SK-N-SH (cell line): ENCODE results near the gene SCARF1. TPM values are rescaled to one million over a fixed set of nuclear protein-coding genes. Genes with fewer than 3 reads are reported as not detected.
"Not testable (repeated sequence)": the region's sequence is repeated elsewhere in the genome, so short reads cannot be mapped to it uniquely, and the experiment has no call there.

Experiments
- CTCF ChIA-PET: fragments of 300-600, 350-600 bp; formaldehyde crosslinking; extraction: SDS; loops from one replicate; lab custom pipeline; 2021; lab: Yijun Ruan, JAX
- POLR2A ChIA-PET: fragments of 350-600 bp; sonication (Branson Sonifier 250); formaldehyde crosslinking; extraction: SDS; loops from one replicate; lab custom pipeline; 2020; ENCODE audit warnings: antibody characterized with exemption, inconsistent platforms; lab: Yijun Ruan, JAX
- DNase-seq: peaks from one replicate; pipeline ENCODE4 v3.0.0; 2012
- H2AFZ ChIP-seq: fragments of 200-600 bp; sonication (generic); 2 replicates; pipeline ENCODE4 v1.8.1; 2016; ENCODE audit warnings: antibody characterized with exemption, mild to moderate bottlenecking, low read depth
- H3F3A ChIP-seq: fragments of 200-600 bp; sonication (generic); replicated peaks from 2 replicates; pipeline ENCODE3; 2016; ENCODE audit warnings: antibody characterized with exemption, mild to moderate bottlenecking; ENCODE audit not compliant: insufficient read depth
- H3K27ac ChIP-seq, 2 experiments: fragments of 200-500 bp in 1 of 2; fragments of 200-600 bp in 1 of 2; sonication (Bioruptor generic) in 1 of 2; sonication (generic), shearing (Covaris generic) in 1 of 2; 2 replicates each; pipeline versions ENCODE4 v1.5.1 to v1.6.1; 2014 to 2016; ENCODE audit warnings: low read depth in 2 of 2, inconsistent platforms in 1 of 2, low read length in 1 of 2, mild to moderate bottlenecking in 1 of 2, mixed read lengths in 1 of 2
- H3K27me3 ChIP-seq: fragments of 200-600 bp; sonication (generic), shearing (Covaris generic); 2 replicates; pipeline ENCODE4 v1.6.1; 2016; ENCODE audit warnings: mixed run types; ENCODE audit not compliant: insufficient read depth
- H3K36me3 ChIP-seq, 2 experiments: fragments of 200-500 bp in 1 of 2; fragments of 200-600 bp in 1 of 2; sonication (Bioruptor generic) in 1 of 2; sonication (generic) in 1 of 2; replicated peaks in 1 of 2; 2 replicates each; pipeline versions ENCODE3 to v1.5.1; 2014 to 2016; ENCODE audit warnings: low read length in 1 of 2, mild to moderate bottlenecking in 1 of 2; ENCODE audit not compliant: insufficient read depth in 2 of 2, control insufficient read depth in 1 of 2
- H3K4me1 ChIP-seq, 2 experiments: fragments of 200-500 bp in 1 of 2; fragments of 200-600 bp in 1 of 2; sonication (Bioruptor generic) in 1 of 2; sonication (generic), shearing (Covaris generic) in 1 of 2; 2 replicates each; pipeline versions ENCODE4 v1.5.1 to v1.6.1; 2014 to 2016; ENCODE audit warnings: low read depth in 1 of 2, low read length in 1 of 2, mixed run types in 1 of 2; ENCODE audit not compliant: insufficient read depth in 2 of 2, control insufficient read depth in 1 of 2
- H3K4me2 ChIP-seq: fragments of 200-600 bp; sonication (generic), shearing (Covaris generic); 2 replicates; pipeline ENCODE4 v1.6.1; 2017; ENCODE audit warnings: mixed run types
- H3K4me3 ChIP-seq, 2 experiments: fragments of 200-500 bp in 1 of 2; fragments of 200-600 bp in 1 of 2; sonication (Bioruptor generic) in 1 of 2; sonication (generic), shearing (Covaris generic) in 1 of 2; 2 replicates each; pipeline versions ENCODE4 v1.5.1 to v1.8.1; 2014 to 2016; ENCODE audit warnings: low read depth in 2 of 2, inconsistent platforms in 1 of 2, low read length in 1 of 2, mild to moderate bottlenecking in 1 of 2, mixed read lengths in 1 of 2, moderate library complexity in 1 of 2
- H3K79me2 ChIP-seq: fragments of 200-600 bp; sonication (generic); 2 replicates; pipeline ENCODE4 v1.8.1; 2017; ENCODE audit warnings: mild to moderate bottlenecking; ENCODE audit not compliant: insufficient read depth
- H3K9ac ChIP-seq: fragments of 200-600 bp; sonication (generic); 2 replicates; pipeline ENCODE4 v1.6.1; 2017; ENCODE audit warnings: mixed run types
- H3K9me2 ChIP-seq: fragments of 200-600 bp; sonication (generic); 2 replicates; pipeline ENCODE4 v1.6.1; 2017; ENCODE audit warnings: mixed run types
- H3K9me3 ChIP-seq: fragments of 200-600 bp; sonication (generic); 2 replicates; pipeline ENCODE4 v1.6.1; 2017; ENCODE audit warnings: mixed run types, mild to moderate bottlenecking, moderate library complexity
- H4K20me1 ChIP-seq: fragments of 200-600 bp; sonication (generic); 2 replicates; pipeline ENCODE4 v1.6.1; 2017; ENCODE audit warnings: mild to moderate bottlenecking, mixed run types; ENCODE audit not compliant: insufficient read depth
- EP300 ChIP-seq, 2 experiments: IDR thresholded peaks; 2 replicates each; pipeline versions ENCODE4 v1.4.0 to v1.6.1; 2012; ENCODE audit warnings: borderline replicate concordance in 1 of 2, low read depth in 1 of 2, low read length in 1 of 2
- FOXM1 ChIP-seq: IDR thresholded peaks from 2 replicates; pipeline ENCODE4 v1.4.0; 2012; ENCODE audit warnings: low read depth, mild to moderate bottlenecking
- GATA2 ChIP-seq: sonication (generic); formaldehyde crosslinking; IDR thresholded peaks from 2 replicates; pipeline ENCODE4 v1.5.0; 2020; ENCODE audit warnings: mild to moderate bottlenecking, missing genetic modification reagents
- MXI1 ChIP-seq: IDR thresholded peaks from 2 replicates; pipeline ENCODE4 v1.6.1; 2012; ENCODE audit warnings: mild to moderate bottlenecking, low read depth, low read length, improper control_type of control experiment
- POLR2AphosphoS5 ChIP-seq: IDR thresholded peaks from 2 replicates; pipeline ENCODE4 v1.6.1; 2012; ENCODE audit warnings: low read depth, low read length
- RAD21 ChIP-seq: IDR thresholded peaks from 2 replicates; pipeline ENCODE4 v1.6.1; 2012; ENCODE audit warnings: mild to moderate bottlenecking, low read length
- YY1 ChIP-seq: IDR thresholded peaks from 2 replicates; pipeline ENCODE4 v1.4.0; 2012; ENCODE audit warnings: low read depth, mild to moderate bottlenecking
- WGBS: methylation state at CpG from one replicate; pipeline ENCODE4 v1.1.6; 2017; ENCODE audit warnings: low lambda C conversion rate; 5-methylcytosine and 5-hydroxymethylcytosine counted together
- polyA plus RNA-seq, 3 experiments: library from polyadenylated mRNA; depleted of rRNA; stranded (reverse); fragments of >200 nt; gene quantifications; 2 replicates each; pipeline ENCODE4 v1.2.3, GENCODE V29; 2012
- TF ChIP-seq, protein P1 (sequence below): fragments of 200-600 bp; sonication (generic); IDR thresholded peaks from 2 replicates; pipeline ENCODE4 v1.6.1; 2017; ENCODE audit warnings: antibody characterized with exemption, mild to moderate bottlenecking, moderate library complexity
- TF ChIP-seq, protein P2 (sequence below): IDR thresholded peaks from 2 replicates; pipeline ENCODE4 v1.4.0; 2012; ENCODE audit warnings: low read depth, borderline replicate concordance
- TF ChIP-seq, protein P3 (sequence below): IDR thresholded peaks from 2 replicates; pipeline ENCODE4 v1.4.0; 2012; ENCODE audit warnings: low read depth, borderline replicate concordance

Gene SCARF1
- polyA plus RNA-seq, 1 of the 3 experiments (the other 2 are of a cell fraction), result 0.39 TPM

DNA sequence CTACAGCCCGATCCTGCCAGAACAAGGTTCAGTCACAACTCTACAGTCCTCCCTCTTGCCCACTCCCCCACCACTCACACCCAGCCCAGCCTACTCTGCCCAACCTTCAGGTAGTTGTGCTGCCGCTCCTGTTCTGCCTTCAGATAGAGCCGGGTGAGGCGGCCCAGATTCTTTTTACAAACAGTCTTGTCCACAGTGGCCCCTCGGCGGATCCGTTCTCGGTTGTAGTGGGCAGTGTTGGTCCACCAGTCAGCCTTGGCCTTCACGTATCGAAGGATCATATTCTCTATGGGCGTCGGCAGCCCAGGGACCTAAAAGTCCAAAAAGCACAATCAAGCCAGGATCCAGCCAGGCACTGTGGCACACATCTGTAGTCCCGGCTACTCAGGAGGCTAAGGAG is 30.9 kb upstream of the SCARF1 start (continued):
- no peak for TF ChIP-seq RAD21
- TF ChIP-seq, all 33 proteins: peak for 0

DNA sequence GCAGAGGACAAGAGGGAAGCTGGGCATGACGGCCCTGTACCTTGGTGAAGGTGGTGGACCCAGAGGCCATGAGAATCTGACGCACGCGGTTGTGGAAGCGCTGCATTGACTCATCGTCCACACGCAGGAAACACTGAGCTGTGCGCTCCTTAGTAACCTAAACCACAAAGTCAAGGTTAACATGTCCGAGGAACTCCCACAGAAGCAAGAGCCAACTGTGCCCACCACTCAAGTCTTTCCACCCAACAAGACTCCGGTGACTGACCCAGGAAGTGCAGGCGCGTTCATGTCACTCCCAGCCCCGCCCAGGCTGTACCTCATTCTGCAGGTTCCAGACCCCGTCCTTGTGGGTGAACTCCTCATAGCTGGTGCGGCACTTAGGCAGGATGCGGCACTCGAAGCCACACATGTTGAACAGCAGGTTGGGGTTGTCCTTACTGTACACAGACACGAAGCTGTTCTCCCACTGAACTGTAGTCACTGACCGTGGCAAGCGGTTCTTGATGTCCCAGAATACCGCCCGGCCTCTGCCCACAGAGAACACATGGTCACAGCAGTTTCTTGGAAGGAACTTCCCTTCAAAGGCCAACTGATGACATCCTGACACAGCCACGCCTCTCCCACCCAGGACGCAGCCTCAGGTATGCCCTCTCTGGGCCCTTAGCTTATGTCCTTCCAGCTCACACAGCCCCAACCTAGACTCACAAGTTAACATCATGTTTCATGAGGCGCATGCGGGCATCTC is 27.7 kb upstream of the SCARF1 start:
- Histone ChIP-seq H3K4me3 (no peak overlapping the region), H4K20me1 (peaks cover 21% of the 10 kb centered on the region), H3K27ac (no peak overlapping the region), H3K9me3 (no peaks in the 10 kb centered on the region), H3K9ac (no peak overlapping the region), H3K27me3 (no peaks in the 10 kb centered on the region), H3K4me1 (peaks cover 0 to 2% of the 10 kb centered on the region in 2 experiments; a peak in 1 of 4 replicates), H3K36me3 (peaks cover 68 to 79% of the 10 kb centered on the region in 2 experiments), H3F3A (peaks cover 39% of the 10 kb centered on the region), H3K4me2 (no peak overlapping the region), H3K9me2 (no peaks in the 10 kb centered on the region), H3K79me2 (peaks cover 28% of the 10 kb centered on the region), H2AFZ (no peak overlapping the region)
- ChIA-PET POLR2A (no interaction called here), CTCF (interaction anchor here (1.2 to 1.5 kb wide), 2 partner anchors 9 to 10 kb away, joined by 3 to 5 read pairs; no protein-coding TSS in a partner anchor)
- DNase-seq, result no peak
- TF ChIP-seq YY1, result no peak
- 96% methylated on average over 24 of the region's 26 CpGs for WGBS

DNA sequence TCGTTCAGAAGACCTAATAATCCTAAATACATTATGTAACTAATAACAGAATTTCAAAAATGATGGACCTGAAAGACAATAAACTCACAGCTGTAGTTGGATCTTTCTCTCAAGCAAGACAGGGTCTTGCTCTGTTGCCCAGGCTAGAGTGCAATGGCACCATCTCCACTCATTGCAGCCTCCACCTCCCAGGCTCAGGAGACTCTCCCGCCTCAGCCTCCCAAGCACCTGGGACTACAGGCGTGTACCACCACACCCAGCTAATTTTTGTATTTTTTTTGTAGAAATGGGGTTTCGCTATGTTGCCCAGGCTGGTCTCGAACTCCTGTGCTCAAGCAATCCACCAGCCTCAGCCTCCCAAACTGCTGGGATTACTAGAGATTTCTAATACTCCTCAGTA is 18.4 kb upstream of the SCARF1 start:
- H3K9me2 ChIP-seq, H3K27ac ChIP-seq, H3K27me3 ChIP-seq, POLR2A ChIA-PET, H3K9me3 ChIP-seq, H3K4me1 ChIP-seq, H3K4me3 ChIP-seq, H3K4me2 ChIP-seq, H3F3A ChIP-seq, H2AFZ ChIP-seq, DNase-seq, H3K9ac ChIP-seq: not testable (repeated sequence)
- CTCF ChIA-PET, result interaction anchor here (1.1 to 1.2 kb wide), 2 partner anchors 9 to 14 kb away, joined by 3 read pairs; partner anchors contain the start of gene RILP
- WGBS, result 99% methylated on average over 5 of the region's 5 CpGs
- H3K79me2 ChIP-seq, result peaks cover 56% of the 10 kb centered on the region
- H3K36me3 ChIP-seq, result peaks cover 57 to 83% of the 10 kb centered on the region in 2 experiments
- H4K20me1 ChIP-seq, result peaks cover 20% of the 10 kb centered on the region; the same call in 1 of the 2 replicates

DNA sequence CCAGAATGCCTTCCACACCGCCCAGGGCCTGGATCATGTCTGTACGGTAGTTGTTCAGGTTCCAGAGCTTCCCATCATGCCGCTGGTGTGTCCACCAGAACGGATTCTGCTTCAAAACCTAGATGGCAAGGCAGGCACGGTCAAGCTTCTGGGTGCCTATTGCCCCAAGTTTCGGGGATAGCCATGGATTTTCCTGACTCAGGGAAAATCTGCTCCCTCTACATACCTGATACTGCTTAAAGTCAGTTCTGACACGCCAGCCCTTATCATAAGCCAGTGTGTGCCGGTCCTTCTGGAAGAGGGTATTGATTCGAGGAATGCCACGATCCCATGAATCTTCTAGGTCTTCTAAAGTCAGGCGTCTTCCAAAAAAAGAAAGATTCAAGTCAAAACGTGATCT is 15.5 kb upstream of the SCARF1 start:
- no peak for DNase-seq
- Histone ChIP-seq H3K27me3 (no peaks in the 10 kb centered on the region), H3K4me1 (no peaks in the 10 kb centered on the region), H3K9me3 (no peaks in the 10 kb centered on the region), H3K4me2 (no peak overlapping the region), H3K4me3 (no peak overlapping the region), H3K9ac (no peak overlapping the region), H4K20me1 (0 out of 2 replicates have a peak, but pooled peaks cover 10% of the 10 kb centered on the region), H3K9me2 (no peaks in the 10 kb centered on the region), H2AFZ (no peak overlapping the region), H3K79me2 (peaks cover 30% of the 10 kb centered on the region), H3K36me3 (peaks cover 72 to 98% of the 10 kb centered on the region in 2 experiments), H3F3A (peaks cover 3% of the 10 kb centered on the region), H3K27ac (no peak overlapping the region)
- ChIA-PET POLR2A (interaction anchor here (1.1 kb wide), 1 partner anchor 11 kb away, joined by 3 read pairs; the partner anchor contains the start of gene RILP), CTCF (interaction anchor here (1.0 to 6.8 kb wide), 4 partner anchors 8 to 53 kb away, joined by 3 to 47 read pairs (median 6); partner anchors contain the start of gene RILP)
- no peak for TF ChIP-seq POLR2AphosphoS5
- TF ChIP-seq YY1, result no peak
- TF ChIP-seq, protein P1, sequence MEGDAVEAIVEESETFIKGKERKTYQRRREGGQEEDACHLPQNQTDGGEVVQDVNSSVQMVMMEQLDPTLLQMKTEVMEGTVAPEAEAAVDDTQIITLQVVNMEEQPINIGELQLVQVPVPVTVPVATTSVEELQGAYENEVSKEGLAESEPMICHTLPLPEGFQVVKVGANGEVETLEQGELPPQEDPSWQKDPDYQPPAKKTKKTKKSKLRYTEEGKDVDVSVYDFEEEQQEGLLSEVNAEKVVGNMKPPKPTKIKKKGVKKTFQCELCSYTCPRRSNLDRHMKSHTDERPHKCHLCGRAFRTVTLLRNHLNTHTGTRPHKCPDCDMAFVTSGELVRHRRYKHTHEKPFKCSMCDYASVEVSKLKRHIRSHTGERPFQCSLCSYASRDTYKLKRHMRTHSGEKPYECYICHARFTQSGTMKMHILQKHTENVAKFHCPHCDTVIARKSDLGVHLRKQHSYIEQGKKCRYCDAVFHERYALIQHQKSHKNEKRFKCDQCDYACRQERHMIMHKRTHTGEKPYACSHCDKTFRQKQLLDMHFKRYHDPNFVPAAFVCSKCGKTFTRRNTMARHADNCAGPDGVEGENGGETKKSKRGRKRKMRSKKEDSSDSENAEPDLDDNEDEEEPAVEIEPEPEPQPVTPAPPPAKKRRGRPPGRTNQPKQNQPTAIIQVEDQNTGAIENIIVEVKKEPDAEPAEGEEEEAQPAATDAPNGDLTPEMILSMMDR, result no peak
- TF ChIP-seq EP300 (IDR thresholded peaks at IDR 0.05; ENCODE audit: borderline replicate concordance in 1 of 2, low read depth in 1 of 2, low read length in 1 of 2), result no peak
- TF ChIP-seq GATA2 (CRISPR knock-in tag), result no peak
- TF ChIP-seq, protein P2, sequence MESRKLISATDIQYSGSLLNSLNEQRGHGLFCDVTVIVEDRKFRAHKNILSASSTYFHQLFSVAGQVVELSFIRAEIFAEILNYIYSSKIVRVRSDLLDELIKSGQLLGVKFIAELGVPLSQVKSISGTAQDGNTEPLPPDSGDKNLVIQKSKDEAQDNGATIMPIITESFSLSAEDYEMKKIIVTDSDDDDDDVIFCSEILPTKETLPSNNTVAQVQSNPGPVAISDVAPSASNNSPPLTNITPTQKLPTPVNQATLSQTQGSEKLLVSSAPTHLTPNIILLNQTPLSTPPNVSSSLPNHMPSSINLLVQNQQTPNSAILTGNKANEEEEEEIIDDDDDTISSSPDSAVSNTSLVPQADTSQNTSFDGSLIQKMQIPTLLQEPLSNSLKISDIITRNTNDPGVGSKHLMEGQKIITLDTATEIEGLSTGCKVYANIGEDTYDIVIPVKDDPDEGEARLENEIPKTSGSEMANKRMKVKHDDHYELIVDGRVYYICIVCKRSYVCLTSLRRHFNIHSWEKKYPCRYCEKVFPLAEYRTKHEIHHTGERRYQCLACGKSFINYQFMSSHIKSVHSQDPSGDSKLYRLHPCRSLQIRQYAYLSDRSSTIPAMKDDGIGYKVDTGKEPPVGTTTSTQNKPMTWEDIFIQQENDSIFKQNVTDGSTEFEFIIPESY, result no peak
- TF ChIP-seq, protein P3, sequence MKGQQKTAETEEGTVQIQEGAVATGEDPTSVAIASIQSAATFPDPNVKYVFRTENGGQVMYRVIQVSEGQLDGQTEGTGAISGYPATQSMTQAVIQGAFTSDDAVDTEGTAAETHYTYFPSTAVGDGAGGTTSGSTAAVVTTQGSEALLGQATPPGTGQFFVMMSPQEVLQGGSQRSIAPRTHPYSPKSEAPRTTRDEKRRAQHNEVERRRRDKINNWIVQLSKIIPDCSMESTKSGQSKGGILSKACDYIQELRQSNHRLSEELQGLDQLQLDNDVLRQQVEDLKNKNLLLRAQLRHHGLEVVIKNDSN, result no peak
- TF ChIP-seq MXI1, result no peak
- TF ChIP-seq FOXM1, result no peak
- WGBS, result 96% methylated on average over 12 of the region's 12 CpGs
